Thyroid gland (tissue), 4 donors: ENCODE results near the gene PLD4.

Experiments used
- POLR2A ChIP-seq, 2 donors: fragments of 450-650 bp; IDR thresholded peaks; one replicate each; pipeline ENCODE4 v1.6.1; 2017; ENCODE audit warnings: antibody characterized with exemption in 2 of 2, mild to moderate bottlenecking in 2 of 2, moderate library complexity in 1 of 2
- TF ChIP-seq, protein P1 (sequence below), 6 experiments: fragments of 200-600 bp in 3 of 6; fragments of 450-650 bp in 3 of 6; sonication (generic) in 3 of 6; IDR thresholded peaks; one replicate each; pipeline ENCODE4 v1.5.1; 2016 to 2019; ENCODE audit warnings: antibody characterized with exemption in 6 of 6, mild to moderate bottlenecking in 2 of 6, inconsistent platforms in 1 of 6, moderate library complexity in 1 of 6

DNA sequence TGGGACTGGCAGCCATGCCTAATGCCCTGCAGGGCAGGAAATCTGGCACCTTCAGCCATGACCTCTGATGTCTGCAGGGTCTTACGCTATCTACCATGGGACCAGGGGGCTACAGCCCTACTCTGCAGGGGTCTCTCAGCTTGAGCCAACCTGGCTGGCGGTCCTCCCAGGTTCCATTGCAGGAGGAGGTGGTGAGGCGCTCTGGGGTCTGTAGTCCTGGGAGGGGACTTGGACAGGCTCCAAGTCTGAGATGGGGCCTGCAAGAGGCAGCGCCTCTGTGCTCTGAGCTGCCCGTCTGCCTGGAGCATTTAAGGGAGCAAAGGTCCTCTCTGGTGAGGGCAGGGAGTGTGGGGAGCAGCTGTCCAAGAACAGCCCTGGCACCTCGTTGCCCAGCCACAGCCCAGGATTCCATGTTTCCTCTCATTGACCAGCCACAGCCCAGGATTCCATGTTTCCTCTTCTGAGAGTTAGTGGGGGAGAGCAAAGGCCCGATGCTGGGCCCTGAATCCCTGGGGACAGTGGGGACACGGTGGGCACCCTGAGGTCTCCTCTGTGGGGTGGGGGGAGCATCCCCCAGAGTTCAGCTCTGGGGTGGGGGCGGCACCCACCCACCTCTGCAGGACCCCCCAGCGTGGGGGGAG is 655 bp downstream of the PLD4 start:
- TF ChIP-seq, protein P1, sequence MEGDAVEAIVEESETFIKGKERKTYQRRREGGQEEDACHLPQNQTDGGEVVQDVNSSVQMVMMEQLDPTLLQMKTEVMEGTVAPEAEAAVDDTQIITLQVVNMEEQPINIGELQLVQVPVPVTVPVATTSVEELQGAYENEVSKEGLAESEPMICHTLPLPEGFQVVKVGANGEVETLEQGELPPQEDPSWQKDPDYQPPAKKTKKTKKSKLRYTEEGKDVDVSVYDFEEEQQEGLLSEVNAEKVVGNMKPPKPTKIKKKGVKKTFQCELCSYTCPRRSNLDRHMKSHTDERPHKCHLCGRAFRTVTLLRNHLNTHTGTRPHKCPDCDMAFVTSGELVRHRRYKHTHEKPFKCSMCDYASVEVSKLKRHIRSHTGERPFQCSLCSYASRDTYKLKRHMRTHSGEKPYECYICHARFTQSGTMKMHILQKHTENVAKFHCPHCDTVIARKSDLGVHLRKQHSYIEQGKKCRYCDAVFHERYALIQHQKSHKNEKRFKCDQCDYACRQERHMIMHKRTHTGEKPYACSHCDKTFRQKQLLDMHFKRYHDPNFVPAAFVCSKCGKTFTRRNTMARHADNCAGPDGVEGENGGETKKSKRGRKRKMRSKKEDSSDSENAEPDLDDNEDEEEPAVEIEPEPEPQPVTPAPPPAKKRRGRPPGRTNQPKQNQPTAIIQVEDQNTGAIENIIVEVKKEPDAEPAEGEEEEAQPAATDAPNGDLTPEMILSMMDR (IDR thresholded peaks at IDR 0.05) = no peak
- TF ChIP-seq POLR2A (IDR thresholded peaks at IDR 0.05) = no peak
